Fibroblast of mammary gland (primary cell): ENCODE results near the gene SLC46A3.

Experiments used
- DNase-seq: peaks from one replicate; pipeline ENCODE4 v3.0.0-alpha.2; 2010; ENCODE audit warnings: low read depth
- H3K4me3 ChIP-seq: 2 replicates; pipeline ENCODE4 v1.5.1; 2011; ENCODE audit warnings: low read depth, mild to moderate bottlenecking, low read length, moderate library complexity; ENCODE audit not compliant: control insufficient read depth
- TF ChIP-seq, protein P1 (sequence below): conservative IDR thresholded peaks from 2 replicates; pipeline ENCODE4 v1.5.1; 2011; ENCODE audit warnings: low read depth, low read length, inconsistent platforms; ENCODE audit not compliant: control insufficient read depth, insufficient read depth

The SLC46A3 gene

GRCh38 chr13:28651810-28652401 lies 66.9 kb downstream of the SLC46A3 start:
- H3K4me3 ChIP-seq, result no peak overlapping the region
- DNase-seq, result no peak
- TF ChIP-seq, protein P1, sequence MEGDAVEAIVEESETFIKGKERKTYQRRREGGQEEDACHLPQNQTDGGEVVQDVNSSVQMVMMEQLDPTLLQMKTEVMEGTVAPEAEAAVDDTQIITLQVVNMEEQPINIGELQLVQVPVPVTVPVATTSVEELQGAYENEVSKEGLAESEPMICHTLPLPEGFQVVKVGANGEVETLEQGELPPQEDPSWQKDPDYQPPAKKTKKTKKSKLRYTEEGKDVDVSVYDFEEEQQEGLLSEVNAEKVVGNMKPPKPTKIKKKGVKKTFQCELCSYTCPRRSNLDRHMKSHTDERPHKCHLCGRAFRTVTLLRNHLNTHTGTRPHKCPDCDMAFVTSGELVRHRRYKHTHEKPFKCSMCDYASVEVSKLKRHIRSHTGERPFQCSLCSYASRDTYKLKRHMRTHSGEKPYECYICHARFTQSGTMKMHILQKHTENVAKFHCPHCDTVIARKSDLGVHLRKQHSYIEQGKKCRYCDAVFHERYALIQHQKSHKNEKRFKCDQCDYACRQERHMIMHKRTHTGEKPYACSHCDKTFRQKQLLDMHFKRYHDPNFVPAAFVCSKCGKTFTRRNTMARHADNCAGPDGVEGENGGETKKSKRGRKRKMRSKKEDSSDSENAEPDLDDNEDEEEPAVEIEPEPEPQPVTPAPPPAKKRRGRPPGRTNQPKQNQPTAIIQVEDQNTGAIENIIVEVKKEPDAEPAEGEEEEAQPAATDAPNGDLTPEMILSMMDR, result no peak

DNA sequence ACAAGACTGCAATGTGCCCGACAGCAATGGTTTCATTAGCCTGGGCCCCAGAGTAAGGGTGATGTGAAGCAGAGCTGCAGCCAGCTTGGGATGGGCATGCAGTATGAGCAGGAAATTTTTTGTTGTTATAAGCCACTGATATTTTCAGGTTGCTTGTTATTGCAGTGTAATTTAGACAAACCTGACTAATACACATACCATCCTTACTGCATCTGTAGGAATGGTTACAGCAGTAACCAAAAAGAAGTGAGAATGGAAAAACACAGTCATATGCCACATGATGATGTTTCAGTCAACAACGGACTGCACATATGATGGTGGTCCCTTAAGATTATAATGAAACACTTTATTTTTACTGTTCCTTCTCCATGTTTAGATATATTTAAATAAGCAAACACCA lies 68.5 kb downstream of the SLC46A3 start:
- DNase-seq, result peak; percentile 51
- TF ChIP-seq, protein P1, result no peak
- no peak overlapping the region for H3K4me3 ChIP-seq
